Measurements from ENCODE around the gene HES4.
"Not testable (repeated sequence)": the region's sequence is repeated elsewhere in the genome, so short reads cannot be mapped to it uniquely, and the experiment has no call there.

HES4 gene

GRCh38 chr1:1033009-1033587 is 33.2 kb upstream of the HES4 start:
- no peak for DNase-seq (ENCODE audit: low read depth)

GRCh38 chr1:1032424-1032823 is 32.5 kb upstream of the HES4 start:
- DNase-seq (ENCODE audit: low read depth) = no peak

DNA sequence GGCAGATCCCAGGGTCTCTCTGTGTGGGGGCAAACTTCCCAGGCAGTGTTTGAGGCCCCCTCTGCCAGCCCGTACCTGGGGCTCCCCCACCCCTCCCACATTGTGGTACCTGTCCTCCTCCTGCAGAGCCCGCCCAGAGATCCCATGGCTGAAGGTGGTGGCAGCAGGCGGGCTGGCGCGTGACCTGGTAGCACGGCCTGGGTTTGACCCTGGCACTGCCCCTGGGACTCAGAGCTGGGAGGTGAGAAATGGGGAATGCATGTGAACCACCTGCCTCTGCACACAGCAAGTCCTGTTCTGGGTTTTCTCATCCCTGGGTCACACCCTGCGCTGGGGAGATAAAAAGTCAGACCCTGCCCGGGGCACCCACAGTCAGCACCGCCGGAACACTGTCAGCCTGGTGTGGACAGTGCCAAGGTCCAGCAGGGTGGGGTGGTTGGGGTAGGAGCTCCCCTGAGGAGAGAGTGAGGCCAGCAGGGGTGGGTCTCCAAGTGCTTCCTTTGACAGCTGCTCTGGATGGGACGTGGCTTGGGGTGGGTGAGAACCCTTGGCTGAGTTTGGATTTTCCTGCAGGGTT is 31.9 kb upstream of the HES4 start:
- DNase-seq (ENCODE audit: low read depth) = no peak

- not testable (repeated sequence) for DNase-seq (ENCODE audit: low read depth)
These were observed 31.2 kb upstream of the HES4 start for GRCh38 chr1:1030867-1031658.

DNA sequence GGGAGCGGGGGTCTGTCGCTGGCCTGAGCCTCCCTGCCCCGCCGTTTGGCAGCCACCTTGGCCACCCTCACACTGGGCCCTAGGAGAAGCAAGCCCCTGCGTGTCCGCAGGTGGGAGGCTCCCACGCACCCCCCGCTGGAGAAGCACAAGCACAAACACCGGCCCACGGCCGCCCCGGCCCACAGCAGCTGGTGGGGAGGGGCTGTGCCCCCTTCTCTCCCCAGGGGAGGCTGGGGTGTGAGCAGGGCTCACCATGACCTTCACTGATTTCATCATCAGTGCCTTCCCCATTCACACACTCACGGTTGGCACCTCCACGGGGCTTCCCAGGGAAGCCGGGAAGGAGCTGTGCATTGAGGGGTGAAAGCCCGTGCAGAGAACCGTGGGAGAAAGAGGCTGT is 27.9 kb upstream of the HES4 start:
- DNase-seq (ENCODE audit: low read depth) = no peak

GRCh38 chr1:1026599-1027413 is 26.9 kb upstream of the HES4 start:
- no peak for DNase-seq (ENCODE audit: low read depth)

DNA sequence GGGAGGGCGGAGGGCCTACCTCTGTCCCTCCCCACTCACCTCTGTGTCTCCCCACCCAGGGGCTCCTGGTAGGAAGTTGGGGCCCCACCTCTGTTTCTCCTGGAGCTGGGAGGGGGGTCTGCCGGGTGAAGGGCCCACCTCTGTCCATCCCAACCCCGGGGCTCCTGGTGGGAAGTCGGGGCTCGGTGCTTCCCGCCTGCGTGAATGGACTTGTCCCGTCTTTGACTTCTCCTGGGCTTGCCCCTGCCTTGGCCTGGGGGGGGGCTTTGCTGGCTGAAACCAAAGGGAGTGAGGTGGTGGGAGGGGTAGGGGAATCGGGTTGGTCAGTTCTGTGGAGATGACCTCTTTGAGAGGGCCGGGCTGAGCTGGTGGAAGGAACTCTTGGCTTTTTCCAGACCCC is 25.8 kb upstream of the HES4 start:
- no peak for DNase-seq (ENCODE audit: low read depth)

GRCh38 chr1:1024771-1025699 is 25.1 kb upstream of the HES4 start:
- DNase-seq (ENCODE audit: low read depth) = no peak

DNA sequence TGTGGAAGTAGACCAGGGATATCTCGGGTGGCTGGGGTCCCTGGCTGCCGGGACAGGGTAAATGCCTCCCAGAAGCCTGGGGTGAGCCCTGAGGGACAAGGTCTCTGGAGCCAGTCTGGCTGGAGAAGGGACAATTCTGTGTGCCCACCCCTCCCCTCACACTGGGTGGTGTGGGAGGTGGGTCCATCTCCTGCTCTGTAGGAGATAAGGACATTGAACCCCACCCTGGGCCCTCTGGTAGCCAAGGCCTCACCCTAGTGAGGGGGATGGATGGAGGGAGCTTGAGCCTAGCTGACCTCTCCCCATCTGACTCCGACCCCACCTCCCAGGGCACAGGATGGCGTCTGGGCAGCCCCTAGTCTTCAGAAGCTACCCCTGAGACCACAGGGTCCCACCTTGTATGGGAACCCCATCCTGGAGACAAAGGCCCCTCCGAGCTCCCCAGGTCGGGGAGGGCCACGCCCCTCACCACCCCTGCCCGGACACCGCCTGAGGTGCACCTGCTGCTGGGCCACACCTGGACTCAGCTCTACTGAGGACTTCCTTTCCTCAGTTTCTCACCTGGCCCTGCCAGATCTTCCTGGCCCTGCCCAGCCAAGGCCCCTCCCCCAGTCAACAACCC is 24.4 kb upstream of the HES4 start:
- no peak for DNase-seq (ENCODE audit: low read depth)

GRCh38 chr1:1023700-1024099 is 23.8 kb upstream of the HES4 start:
- DNase-seq (ENCODE audit: low read depth) = no peak

DNA sequence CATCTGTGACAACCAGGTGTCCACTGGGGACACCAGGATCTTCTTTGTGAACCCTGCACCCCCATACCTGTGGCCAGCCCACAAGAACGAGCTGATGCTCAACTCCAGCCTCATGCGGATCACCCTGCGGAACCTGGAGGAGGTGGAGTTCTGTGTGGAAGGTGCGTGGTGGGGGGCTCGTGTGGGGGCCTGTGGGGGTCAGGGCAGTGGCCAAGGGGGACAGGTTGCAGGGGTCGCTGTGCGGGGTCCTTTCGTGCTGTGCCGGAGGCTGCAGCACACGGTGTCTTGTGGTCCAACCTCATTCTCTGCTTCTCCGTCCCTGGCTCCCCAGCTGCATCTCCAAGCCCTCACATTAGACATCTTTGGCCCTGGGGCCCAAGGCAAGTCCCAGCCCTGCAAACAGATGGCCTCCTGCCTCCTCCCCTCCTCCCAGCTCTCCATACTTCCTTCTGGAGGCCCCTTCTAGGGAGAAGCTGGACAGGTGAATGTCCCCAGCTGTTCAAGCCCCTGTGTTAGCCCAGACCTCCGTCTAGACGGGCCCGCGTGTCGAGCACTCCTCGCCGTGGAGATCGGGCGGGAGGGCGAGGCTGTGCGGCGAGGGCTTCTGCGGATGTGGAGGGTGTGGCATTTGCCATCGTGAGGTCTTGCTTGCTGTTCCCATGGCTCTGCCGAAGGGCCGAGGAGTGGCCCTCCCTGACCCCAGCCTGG is 22.6 kb upstream of the HES4 start:
- no peak for DNase-seq (ENCODE audit: low read depth)

DNA sequence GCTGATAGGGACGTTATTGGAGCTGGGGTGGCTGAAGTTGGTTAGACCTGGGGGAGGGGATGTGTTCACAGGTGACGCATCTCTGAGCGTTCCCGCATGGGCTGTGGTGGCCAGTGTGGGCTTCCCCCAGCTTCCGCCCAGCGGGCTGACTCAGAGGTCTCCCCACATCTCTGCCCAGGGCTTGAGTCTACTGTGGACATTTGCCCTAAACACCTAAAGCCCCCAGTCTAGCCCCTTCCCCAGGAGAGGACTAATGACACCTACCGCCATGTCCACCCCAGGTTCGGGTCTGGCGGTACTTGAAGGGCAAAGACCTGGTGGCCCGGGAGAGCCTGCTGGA is 22.0 kb upstream of the HES4 start:
- no peak for DNase-seq (ENCODE audit: low read depth)

- DNase-seq (ENCODE audit: low read depth) = no peak
These were observed 21.4 kb upstream of the HES4 start for GRCh38 chr1:1021010-1021919.

DNA sequence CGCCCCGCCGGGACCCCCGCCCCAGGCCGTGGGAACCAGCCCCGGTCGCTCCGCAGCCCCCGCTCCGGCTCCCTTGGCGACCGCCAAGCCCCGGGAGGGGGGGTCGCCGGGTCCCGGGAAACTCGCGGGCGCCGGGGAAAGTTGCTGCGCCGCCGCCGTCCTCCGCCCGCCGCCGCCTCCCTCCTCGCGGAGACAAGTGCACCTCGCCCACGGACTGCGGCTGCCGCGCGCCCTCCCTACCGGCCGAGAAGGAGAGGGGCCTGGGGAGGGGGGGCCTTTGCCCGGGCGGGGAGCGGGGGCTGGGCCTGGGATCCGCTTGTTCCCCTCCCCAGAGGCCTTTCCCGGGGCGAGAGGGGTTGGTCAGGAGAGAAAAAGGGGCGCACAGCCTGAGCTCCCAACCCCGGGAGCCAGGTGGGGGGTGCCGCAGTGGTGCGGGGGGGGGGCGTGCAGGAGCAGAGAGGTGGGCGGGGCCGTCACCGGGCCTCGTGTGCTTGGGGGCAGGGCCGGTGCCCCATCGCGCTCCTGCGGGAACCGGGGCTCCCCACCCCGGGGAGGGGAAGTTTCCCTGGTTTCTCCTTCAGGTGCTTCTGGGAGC is 20.6 kb upstream of the HES4 start:
- no peak for DNase-seq (ENCODE audit: low read depth)

DNA sequence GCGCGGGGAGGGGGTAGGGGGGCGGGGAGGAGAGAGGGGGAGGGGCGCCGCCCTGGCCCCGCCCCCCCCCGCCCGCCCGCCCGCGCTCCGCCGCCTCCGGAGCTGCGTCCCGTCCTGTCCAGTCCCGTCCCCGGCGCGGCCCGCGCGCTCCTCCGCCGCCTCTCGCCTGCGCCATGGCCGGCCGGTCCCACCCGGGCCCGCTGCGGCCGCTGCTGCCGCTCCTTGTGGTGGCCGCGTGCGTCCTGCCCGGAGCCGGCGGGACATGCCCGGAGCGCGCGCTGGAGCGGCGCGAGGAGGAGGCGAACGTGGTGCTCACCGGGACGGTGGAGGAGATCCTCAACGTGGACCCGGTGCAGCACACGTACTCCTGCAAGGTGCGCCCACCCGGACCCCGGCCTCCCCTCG is 20.1 kb upstream of the HES4 start, which contains the start of gene AGRN:
TSS of gene AGRN (plus strand) at position 121 of the 405 bp plus-strand sequence. CDS start at position 174, 53 bp downstream.
- DNase-seq (ENCODE audit: low read depth) = no peak

GRCh38 chr1:1019122-1019999 is 19.5 kb upstream of the HES4 start:
- DNase-seq (ENCODE audit: low read depth) = no peak

DNA sequence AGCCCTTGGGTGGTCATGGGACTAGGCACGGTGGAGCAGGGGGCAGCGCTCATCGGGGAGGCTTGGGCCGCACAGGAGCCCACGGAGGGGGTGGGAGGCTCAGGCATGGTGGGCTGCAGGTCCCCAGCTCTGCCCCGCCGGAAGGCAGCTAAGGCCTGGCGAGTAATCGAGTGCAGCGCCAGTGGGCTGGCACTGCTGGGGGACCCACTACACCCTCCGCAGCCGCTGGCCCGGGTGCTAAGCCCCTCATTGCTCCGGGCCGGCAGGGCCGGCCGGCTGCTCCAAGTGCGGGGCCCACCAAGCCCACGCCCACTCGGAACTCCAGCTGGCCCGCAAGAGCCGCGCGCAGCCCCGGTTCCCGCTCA is 18.4 kb upstream of the HES4 start:
- not testable (repeated sequence) for DNase-seq (ENCODE audit: low read depth)
